ENCODE data around the gene SMAD1.
A peak's percentile ranks its signal among the peaks of the same experiment; 100 is the strongest.

Gene SMAD1

DNA sequence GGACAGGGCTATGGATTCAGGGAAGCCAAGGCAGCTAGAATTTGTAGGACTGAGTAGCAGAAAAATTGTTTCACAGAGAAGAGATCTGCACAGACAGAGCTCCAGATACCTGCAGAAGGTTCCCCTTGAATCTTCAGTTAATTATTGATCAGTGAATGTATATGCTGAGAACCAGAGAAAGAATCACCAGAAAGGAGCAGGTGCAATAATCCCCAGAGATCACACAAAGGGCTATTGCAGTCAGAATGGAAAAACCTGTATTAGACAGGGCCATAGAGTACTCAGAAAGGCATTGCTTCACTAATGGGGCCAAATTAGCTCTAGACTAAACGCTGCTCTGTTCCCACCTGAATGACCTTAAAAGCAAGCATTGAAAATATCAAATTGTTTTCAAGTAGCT lies 35.5 kb upstream of the SMAD1 start:
- no peaks in the 10 kb centered on the region for H3K36me3 ChIP-seq (ENCODE audit: insufficient read depth, low read length)
- H3K4me3 ChIP-seq, result no peak overlapping the region
- no peak overlapping the region for H3K27ac ChIP-seq
- H3K9me3 ChIP-seq (ENCODE audit: low read depth, low read length), result no peaks in the 10 kb centered on the region
- TF ChIP-seq POLR2AphosphoS5 (IDR thresholded peaks at IDR 0.05; ENCODE audit: borderline replicate concordance, low read depth, low read length) (no peak), EZH2 (IDR thresholded peaks at IDR 0.05) (no peak)
- DNase-seq (ENCODE audit: low read depth, low spot score), result no peak
- no peak overlapping the region for H3K9ac ChIP-seq (ENCODE audit: insufficient read length)

DNA sequence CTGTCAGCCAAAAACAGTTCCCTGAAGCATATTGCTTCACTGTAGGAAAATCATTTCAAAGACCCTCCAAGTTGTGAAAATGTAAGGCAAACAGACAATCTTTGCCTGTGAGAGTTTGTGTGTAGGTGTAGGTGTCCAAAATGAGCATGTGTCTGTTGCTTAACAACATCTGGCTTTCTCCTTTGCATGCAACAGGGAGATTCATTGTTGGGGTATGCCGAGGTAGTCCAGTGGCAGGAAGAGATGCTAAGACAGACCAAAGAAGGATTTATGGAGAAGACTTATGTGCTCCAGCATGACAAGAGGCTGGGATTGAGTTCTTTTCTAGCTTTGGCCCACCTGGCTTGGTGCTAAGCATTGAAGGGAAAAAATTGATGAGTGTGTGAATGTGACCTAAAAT lies 29.8 kb upstream of the SMAD1 start:
- no peak overlapping the region for H3K9ac ChIP-seq (ENCODE audit: insufficient read length)
- H3K27ac ChIP-seq, result no peak overlapping the region
- H3K9me3 ChIP-seq (ENCODE audit: low read depth, low read length), result no peaks in the 10 kb centered on the region
- TF ChIP-seq EZH2 (IDR thresholded peaks at IDR 0.05) (no peak), FOXP2 (optimal IDR thresholded peaks at IDR 0.05; ENCODE audit: control extremely low read depth, extremely low read length, insufficient read depth) (no peak), POLR2AphosphoS5 (IDR thresholded peaks at IDR 0.05; ENCODE audit: borderline replicate concordance, low read depth, low read length) (no peak)
- H3K4me3 ChIP-seq, result no peak overlapping the region
- no peaks in the 10 kb centered on the region for H3K36me3 ChIP-seq (ENCODE audit: insufficient read depth, low read length)
- no peak for DNase-seq (ENCODE audit: low read depth, low spot score)

DNA sequence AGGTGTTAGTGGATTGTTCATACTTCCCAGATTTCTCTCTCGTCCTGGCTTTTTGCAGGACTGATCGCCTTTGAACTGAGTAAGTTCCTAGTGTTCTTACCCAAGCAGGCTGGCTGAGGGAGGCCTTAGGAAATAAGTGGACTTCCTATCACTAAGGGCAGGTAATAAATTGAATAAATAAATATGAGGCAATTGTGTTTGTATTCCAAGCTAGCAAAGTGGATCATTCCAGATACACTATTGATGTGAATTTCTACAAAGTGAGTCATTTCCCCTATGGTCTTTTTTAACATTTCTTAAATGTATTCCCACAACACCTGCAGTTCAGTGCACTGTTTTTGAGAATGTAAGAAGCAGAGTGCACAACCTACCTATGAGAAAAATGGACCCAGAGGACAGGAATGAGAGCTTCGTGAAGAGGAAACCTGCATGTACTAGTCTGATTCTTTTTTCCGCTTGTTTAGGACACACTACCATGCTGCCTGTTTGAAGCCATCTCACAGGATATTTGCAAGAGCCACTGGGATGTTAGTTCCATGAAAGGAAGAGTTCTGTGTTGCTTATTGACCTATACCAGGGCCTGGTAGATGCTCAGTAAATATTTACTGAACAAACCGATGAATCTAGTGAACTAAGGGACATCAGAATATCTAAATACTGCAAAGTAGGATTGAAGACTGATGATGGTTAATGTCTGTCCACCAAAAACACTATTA lies 29.0 kb upstream of the SMAD1 start:
- Histone ChIP-seq H3K27ac (no peak overlapping the region), H3K9me3 (ENCODE audit: low read depth, low read length) (no peaks in the 10 kb centered on the region), H3K9ac (ENCODE audit: insufficient read length) (no peak overlapping the region), H3K4me3 (no peak overlapping the region), H3K36me3 (ENCODE audit: insufficient read depth, low read length) (no peaks in the 10 kb centered on the region)
- TF ChIP-seq EZH2 (IDR thresholded peaks at IDR 0.05), result no peak
- TF ChIP-seq FOXP2 (optimal IDR thresholded peaks at IDR 0.05; ENCODE audit: control extremely low read depth, extremely low read length, insufficient read depth), result no peak
- TF ChIP-seq POLR2AphosphoS5 (IDR thresholded peaks at IDR 0.05; ENCODE audit: borderline replicate concordance, low read depth, low read length), result no peak
- no peak for DNase-seq (ENCODE audit: low read depth, low spot score)

DNA sequence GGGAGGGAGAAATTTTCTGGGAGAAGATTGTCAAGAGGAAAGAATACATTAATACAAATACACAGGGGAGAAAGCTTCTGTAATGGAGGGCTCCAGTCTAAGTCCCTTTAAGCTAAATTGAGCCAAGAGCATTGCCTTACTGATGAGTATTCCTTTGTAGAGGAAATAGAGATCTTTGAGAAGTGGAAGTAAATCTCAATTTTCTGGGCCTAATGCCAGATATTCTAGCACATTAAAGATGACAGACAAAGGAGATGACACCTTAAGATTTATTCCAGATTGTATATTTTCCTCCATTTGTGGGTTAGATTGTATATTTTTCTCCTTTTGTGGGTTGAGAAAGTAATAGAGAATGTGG lies 28.5 kb upstream of the SMAD1 start:
- no peak overlapping the region for H3K4me3 ChIP-seq
- H3K36me3 ChIP-seq (ENCODE audit: insufficient read depth, low read length), result no peaks in the 10 kb centered on the region
- no peak overlapping the region for H3K9ac ChIP-seq (ENCODE audit: insufficient read length)
- DNase-seq (ENCODE audit: low read depth, low spot score), result no peak
- H3K27ac ChIP-seq, result no peak overlapping the region
- no peak for TF ChIP-seq FOXP2 (optimal IDR thresholded peaks at IDR 0.05; ENCODE audit: control extremely low read depth, extremely low read length, insufficient read depth)
- TF ChIP-seq EZH2 (IDR thresholded peaks at IDR 0.05), result no peak
- TF ChIP-seq POLR2AphosphoS5 (IDR thresholded peaks at IDR 0.05; ENCODE audit: borderline replicate concordance, low read depth, low read length), result no peak
- H3K9me3 ChIP-seq (ENCODE audit: low read depth, low read length), result no peaks in the 10 kb centered on the region

DNA sequence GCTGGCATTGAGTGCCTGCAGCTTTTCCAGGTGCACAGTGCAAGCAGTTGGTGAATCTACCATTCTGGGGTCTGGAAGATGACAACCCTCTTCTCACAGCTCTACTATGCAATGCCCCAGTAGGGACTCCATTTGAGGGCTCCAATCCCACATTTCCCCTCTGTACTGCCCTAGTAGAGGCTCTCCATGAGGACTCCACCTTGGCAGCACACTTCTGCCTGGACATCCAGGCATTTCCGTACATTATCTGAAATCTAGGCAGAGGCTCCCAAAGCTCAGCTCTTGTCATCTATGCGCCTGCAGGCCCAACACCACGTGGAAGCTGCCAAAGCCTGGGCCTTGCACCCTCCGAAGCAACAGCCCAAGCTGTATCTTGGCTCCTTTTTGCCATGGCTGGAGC lies 8.4 kb upstream of the SMAD1 start:
- Histone ChIP-seq H3K27ac (no peak overlapping the region), H3K9ac (ENCODE audit: insufficient read length) (no peak overlapping the region), H3K36me3 (ENCODE audit: insufficient read depth, low read length) (no peaks in the 10 kb centered on the region), H3K4me3 (no peak overlapping the region), H3K9me3 (ENCODE audit: low read depth, low read length) (no peaks in the 10 kb centered on the region)
- TF ChIP-seq POLR2AphosphoS5 (IDR thresholded peaks at IDR 0.05; ENCODE audit: borderline replicate concordance, low read depth, low read length) (no peak), EZH2 (IDR thresholded peaks at IDR 0.05) (no peak), FOXP2 (optimal IDR thresholded peaks at IDR 0.05; ENCODE audit: control extremely low read depth, extremely low read length, insufficient read depth) (no peak)
- DNase-seq (ENCODE audit: low read depth, low spot score), result no peak

DNA sequence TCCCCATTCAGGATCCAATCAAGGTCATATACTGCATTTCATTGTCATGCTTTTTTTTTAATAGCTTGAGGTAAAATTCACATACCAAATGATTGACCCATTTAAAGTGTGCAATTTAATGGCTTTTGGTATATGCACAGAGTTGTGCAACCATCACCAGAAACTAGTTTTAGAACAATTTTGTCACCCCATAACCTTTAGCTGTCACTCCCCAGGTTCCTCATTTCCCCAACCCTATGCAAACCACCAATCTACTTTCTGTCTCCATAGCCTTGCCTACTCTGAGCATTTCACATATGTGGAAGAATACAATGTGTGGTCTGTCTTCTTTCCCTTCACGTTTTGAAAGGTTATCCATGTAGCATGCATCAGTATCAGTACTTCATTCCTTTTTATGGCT lies 1.4 kb upstream of the SMAD1 start:
- Histone ChIP-seq H3K9ac (ENCODE audit: insufficient read length) (no peak overlapping the region), H3K27ac (no peak overlapping the region), H3K9me3 (ENCODE audit: low read depth, low read length) (no peaks in the 10 kb centered on the region), H3K36me3 (ENCODE audit: insufficient read depth, low read length) (no peaks in the 10 kb centered on the region), H3K4me3 (peak overlapping the region; percentile 96; the same call in 1 of the 2 replicates)
- TF ChIP-seq FOXP2 (optimal IDR thresholded peaks at IDR 0.05; ENCODE audit: control extremely low read depth, extremely low read length, insufficient read depth), result no peak
- TF ChIP-seq POLR2AphosphoS5 (IDR thresholded peaks at IDR 0.05; ENCODE audit: borderline replicate concordance, low read depth, low read length), result no peak
- no peak for TF ChIP-seq EZH2 (IDR thresholded peaks at IDR 0.05)
- DNase-seq (ENCODE audit: low read depth, low spot score), result no peak

DNA sequence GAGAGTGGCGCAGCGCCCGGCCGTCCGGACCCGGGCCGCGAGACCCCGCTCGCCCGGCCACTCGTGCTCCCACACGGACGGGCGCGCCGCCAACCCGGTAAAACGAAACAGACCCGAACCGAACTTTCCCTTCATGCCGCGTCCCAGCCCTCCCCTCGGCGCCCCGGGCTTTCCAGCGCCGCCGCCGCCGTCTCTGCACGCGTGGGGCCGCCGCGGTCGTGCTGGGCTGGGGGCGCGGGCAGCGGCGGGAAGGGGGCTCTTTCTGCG lies 222 bp downstream of the SMAD1 start:
- TF ChIP-seq EZH2 (IDR thresholded peaks at IDR 0.05) (no peak), FOXP2 (optimal IDR thresholded peaks at IDR 0.05; ENCODE audit: control extremely low read depth, extremely low read length, insufficient read depth) (no peak), POLR2AphosphoS5 (IDR thresholded peaks at IDR 0.05; ENCODE audit: borderline replicate concordance, low read depth, low read length) (no peak)
- H3K4me3 ChIP-seq, result peak overlapping the region; percentile 96

DNA sequence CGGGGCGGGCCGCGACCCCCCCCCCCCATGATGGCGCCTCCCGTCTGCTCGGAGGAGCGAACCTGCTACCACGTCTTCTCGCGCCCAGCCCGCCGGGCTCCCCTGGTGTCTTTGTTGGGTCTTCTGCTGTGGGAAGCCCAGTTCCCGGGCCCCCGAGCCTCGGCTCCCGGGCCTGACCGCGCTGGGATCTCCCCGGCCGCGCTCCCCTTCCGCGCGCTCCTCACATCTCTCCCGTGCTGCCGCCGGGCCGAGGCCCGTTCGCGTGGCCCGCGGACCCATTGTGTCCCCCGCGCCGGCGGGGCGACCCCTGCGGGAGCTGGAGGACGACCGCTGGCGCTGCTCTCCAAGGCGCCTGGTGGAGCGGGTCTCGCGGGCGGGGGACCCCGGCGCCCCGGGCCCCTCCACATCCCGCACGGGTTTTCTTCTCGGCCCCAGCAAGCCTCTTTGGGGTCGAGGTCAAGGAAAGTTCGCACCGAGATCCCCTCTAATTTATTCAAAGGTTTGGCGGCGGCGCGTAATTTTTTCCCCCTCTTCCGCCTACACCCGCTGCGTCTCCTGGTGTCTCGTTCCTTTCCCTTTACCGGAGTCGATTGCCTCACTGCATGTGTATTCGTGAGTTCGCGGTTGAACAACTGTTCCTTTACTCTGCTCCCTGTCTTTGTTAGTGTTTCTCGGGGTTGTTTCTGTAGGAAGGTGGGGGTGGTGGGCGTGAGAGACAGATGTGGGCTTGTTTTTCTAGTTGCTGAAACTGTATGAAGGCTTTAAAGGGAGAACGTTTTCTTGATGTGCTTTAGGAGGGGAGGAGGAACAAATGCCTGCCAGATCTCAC lies 770 bp downstream of the SMAD1 start:
- peaks cover 4% of the 10 kb centered on the region; the same call in 1 of the 2 replicates for H3K36me3 ChIP-seq (ENCODE audit: insufficient read depth, low read length)
- peak overlapping the region; percentile 96 for H3K9ac ChIP-seq (ENCODE audit: insufficient read length)
- H3K4me3 ChIP-seq, result peak overlapping the region; percentile 96
- TF ChIP-seq POLR2AphosphoS5 (IDR thresholded peaks at IDR 0.05; ENCODE audit: borderline replicate concordance, low read depth, low read length) (peak; percentile 80), EZH2 (IDR thresholded peaks at IDR 0.05) (no peak)
- no peaks in the 10 kb centered on the region for H3K9me3 ChIP-seq (ENCODE audit: low read depth, low read length)
- H3K27ac ChIP-seq, result peak overlapping the region; percentile 94
- peak; percentile 53 for DNase-seq (ENCODE audit: low read depth, low spot score)

More for the DNA sequence above, 222 bp downstream of the SMAD1 start:
- Histone ChIP-seq H3K36me3 (ENCODE audit: insufficient read depth, low read length) (peaks cover 4% of the 10 kb centered on the region; the same call in 1 of the 2 replicates), H3K9me3 (ENCODE audit: low read depth, low read length) (no peaks in the 10 kb centered on the region), H3K27ac (peak overlapping the region; percentile 94), H3K9ac (ENCODE audit: insufficient read length) (peak overlapping the region; percentile 96)
- DNase-seq (ENCODE audit: low read depth, low spot score), result no peak
